GM19438 (cell line): ENCODE measurements around the gene EYA4.

Source experiments
- ATAC-seq: cut with Tn5 transposase; IDR thresholded peaks from one replicate; pipeline ENCODE4 v1.9.1; 2021; ENCODE audit warnings: low read depth; ENCODE audit not compliant: unreplicated experiment

EYA4 gene

DNA sequence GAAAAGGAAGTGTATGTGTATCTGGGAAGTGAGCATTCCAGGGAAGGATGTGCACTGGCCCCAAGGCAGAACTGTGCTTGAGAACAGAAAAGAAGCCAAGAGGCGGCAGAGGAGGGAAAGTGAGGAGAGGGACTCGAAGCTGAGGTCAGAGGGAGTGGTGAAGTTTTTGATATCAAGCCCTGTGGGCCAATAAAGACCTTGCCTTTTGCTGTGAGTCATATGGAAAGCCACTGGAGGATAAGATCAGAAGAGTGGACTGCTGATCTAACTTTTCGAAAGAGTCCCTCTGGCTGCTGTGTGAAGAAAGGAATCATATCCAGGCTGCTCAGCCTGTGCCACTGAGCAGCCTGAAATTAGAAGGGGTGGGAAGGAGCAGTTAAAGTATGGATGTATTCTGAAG, 99.4 kb downstream of the EYA4 start:
- ATAC-seq = no peak

DNA sequence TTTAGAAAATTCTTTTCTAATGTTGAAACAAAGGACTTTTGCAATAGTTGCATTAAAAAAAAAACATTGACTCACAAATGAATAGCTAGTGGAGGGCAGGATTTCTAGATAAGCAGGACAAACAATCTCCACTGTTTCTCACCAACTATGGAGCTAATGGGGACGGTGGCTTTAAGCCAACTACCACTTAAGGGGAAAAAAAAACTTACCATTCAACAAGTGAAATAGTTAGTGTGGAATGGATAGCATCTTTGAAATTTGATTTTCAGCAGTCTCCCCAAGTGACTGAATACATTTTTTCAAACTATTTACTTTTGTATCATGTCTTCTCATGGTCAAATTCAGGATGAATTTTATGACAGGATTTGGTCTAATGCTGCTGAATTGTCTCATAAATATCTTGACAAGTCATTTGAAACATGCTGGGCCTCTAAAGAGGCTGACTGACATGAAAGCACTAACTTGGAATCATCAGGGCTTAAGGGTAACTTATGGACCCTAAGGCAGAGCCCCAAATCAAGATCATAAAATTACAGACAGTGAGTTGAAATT, 100.5 kb downstream of the EYA4 start:
- ATAC-seq = no peak

DNA sequence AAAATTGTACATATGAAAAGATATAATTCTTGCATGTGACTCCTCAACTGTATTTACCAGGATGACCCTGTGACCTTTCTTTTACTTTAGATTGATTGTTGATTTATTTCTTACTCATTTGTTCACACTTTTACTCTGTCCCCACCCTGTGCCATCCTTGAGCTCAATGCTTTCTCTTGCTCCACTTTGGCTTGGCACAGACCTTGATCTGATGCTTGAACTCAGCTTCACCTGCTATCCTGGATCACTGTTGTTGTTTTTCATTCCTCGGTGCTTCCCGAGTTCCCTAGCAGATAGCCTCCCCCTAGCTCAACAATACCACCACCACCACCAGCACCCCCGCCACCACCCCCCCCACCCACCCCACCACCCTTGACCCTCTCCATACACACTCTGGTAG, 102.1 kb downstream of the EYA4 start:
- ATAC-seq = no peak

DNA sequence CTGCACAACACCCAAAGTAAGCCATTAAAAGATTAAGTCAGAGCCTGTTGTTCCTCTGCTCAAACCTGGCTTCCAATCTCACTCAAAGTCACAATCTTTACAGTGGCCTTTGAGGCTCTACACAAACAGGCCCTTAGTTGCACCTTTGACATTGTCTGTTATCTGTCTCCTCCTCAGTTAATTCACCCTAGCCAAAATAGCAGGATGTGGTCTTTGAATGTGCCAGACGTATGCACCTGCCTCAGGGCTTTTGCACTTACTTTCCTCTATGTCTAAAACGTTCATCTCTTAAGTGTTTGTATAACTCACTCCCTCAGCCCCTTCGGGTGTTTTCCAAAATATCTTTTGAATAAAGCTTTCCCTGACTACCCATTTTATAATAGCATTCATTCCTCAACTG, 107.7 kb downstream of the EYA4 start:
- no peak for ATAC-seq

DNA sequence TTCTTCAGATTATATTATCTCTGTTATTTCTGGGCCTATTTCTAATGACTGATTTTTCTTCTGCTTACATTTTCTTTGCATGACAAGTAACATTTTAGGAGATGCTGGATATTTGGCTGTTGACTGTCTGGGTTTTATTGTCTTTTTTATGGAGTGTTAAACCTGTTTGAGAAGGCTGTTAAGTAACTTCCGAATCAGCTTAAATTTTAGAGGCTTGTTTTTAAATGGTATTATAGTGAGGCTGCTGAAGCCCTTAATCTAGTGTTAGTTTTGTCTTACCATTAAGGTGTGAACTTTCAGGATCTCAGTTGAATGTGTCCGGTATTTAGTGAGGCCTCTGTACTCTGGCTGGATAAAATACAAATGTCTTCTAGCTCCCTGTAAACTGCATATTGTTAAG, 109.8 kb downstream of the EYA4 start:
- ATAC-seq = no peak

DNA sequence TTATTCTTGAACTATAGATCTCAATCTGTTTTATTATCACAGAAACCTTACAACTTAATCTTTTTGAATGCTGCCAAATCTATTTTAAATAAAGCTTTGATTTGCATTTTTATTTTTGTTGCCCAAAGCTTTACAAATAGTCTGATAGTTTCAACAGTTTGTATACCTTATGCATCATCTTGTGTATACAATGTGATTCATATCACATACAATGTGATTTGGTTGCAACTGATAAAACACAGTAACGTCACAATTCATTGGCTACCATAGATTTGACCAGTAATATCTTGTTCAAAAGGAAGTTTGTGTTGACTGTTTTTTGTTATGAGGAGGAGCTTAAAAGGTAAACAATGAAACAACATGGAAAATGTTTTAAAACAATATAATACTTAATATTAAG, 110.9 kb downstream of the EYA4 start:
- no peak for ATAC-seq

DNA sequence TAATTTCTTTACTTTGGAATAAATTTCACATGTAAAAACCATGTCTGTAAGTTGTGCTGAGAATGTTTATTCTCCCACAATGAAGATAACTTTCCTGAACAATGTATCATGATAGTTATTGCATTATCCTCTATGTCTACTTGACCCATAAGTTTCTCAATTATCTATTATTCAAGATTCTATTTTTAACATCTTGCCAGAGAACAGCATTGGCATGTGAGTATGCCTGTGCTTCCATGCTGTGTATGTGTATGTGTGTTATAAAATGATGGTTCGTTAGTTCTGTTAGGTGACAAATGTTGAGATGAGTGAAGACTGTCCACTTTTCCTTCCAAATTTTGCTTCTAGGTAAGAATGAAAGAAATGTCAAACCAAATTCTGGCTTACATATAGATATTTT, 111.9 kb downstream of the EYA4 start:
- ATAC-seq = no peak

DNA sequence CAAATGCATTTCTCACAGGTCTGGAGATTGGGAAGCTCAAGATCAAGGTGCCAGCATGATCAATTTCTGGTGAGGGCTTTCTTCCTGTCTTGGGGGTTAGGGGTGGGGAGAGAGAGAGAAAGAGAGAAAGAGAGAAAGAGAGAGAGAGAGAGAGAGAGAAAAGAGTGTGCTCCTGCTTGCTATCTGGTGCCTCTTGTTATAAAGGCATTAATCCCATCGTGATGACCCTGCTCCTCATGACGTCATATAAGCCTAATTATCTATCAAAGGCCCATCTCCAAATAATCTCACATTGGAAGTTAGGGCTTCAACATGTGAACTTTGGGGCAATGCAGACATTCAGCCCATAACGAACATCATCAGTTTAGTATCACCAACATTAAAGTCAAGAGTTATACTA, 114.8 kb downstream of the EYA4 start:
- no peak for ATAC-seq

DNA sequence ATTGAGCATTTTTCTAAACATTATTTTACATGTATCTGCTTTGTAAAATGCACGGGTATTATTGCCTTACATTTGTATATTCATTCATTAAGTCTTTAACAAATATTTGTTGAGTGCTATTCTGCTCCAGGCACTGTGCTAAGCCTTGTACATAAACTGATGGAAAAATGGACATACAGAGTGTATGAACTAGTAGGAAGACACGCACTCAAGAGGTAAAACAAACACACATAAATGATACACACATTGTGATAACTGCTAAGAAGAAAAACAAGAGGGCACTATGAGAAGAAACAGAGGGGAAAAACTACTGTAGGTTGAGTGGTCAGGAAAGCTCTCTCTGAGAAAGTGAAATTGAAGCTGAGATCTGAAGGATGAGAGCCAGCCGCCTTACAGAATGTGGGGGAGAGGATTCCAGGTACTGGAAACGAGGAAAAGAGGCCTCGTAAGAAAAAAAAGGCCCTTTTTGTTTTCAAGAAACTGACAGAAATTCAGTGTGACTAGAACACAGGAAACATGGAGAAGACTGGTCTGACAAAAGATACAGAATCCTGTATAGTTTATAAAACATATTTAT, 117.5 kb downstream of the EYA4 start:
- ATAC-seq = no peak

DNA sequence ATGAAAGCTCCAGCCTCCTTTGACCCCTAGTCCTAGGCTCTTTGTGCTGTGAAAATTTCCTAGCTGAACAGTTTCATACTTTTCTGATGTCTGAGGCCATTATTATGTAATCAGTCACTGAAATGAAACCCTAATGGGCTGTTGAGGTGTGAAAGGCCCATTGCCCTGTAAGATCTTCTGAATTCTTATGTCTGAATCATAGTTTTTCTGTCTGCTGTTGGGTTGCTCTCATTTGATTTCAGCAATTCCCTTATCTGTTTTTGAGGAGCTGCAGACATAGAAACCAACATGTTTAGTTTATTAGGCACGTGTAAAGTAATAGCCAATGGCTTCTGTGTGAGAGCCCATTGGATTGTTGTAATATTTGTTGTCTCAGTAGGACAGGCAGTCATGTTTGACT, 118.1 kb downstream of the EYA4 start:
- no peak for ATAC-seq

DNA sequence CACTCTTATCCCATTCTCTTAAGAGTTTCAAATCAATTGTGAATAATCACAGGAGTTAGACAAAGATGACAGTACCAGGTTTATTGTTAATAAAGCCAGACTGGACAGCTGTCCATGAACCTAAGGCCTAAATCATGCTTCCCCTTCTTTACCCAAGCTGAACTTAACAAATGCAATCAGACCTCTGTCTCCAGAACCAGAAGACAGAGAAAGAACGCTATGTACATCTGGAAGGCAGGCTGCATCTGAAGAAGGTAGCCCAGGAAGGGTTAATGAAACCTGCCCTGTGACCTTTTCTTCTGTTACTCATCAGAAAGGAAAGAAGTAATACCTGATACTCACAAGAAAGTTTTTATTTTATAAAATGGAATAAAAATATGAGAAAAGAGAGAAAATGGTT, 118.6 kb downstream of the EYA4 start:
- no peak for ATAC-seq

DNA sequence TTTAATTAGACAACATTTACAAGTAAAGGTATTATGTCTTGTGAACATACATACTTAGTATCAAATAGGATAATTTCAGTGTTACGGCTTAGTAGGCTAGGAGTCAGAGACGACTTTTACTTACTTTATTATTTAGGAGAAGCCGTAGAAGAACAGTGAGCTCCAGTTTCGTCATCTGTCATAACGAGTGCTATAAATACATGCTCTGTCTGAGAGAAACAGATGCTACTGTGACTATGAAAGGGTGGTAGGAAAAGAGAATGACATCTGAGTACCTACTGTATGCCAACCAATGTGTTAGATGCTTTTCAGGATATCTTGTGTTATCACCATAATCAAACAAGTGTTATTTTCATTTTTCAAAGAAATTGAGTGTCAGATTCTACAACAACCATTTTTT, 119.0 kb downstream of the EYA4 start:
- no peak for ATAC-seq

DNA sequence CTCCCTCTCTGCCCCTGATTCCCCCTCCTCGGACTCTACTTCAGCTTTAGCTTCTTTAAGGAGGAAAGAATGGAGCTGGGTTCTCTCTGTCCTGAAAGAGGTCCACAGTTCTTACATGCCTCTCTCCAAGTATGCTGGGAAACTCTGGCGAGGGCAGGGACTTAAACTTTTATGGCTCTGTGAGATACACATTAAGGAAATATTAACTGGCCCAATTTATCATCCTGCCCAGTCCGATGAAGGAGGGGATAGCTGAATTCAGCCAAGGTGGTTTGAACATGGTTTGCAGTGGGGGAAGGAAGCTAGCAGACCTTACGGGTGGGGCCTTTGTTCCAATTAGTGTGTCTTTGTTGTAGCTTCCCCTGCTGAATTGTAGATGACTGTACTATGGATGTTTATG, 121.7 kb downstream of the EYA4 start:
- no peak for ATAC-seq

DNA sequence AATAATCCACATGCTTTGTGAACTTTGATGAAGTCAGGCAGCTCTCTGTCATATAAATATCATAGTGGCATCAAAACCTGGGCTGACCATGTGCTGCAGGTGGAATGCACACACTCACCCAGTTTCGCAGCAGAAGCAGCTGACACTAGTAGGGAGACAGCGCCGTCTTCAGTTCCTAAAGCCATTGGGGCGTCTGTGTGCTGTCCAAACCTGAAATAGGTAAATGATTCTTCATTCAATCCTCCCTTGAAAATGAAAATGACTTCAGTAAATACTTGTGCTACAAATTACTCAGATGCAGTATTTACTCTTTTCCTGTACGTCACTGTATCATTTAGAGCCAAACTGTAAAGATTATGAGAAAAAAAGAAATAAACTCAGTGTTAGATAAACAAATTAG, 127.5 kb downstream of the EYA4 start:
- ATAC-seq = no peak

DNA sequence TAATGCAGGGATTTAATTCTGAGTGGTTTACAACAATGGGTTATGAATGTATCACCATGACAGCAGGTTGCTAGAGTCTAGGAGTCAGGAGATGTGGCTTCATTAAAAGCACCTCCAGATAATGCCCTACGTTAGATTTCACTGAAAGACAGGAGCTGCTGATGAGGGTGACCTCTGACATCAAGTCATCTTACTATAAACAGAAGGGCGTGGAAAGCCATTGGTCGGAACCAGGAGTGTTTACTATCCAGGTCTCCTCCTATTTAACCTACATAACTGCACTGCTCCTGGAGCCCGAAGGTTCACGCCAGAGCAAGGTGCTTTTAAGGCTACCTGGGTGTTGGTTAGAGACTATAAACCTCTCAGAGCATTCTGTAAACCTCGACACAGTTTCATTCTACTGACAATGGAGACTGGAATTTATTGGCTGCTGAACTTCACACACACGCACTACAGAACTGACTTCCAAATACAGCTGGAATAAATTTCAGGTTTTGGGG, 128.7 kb downstream of the EYA4 start:
- no peak for ATAC-seq

DNA sequence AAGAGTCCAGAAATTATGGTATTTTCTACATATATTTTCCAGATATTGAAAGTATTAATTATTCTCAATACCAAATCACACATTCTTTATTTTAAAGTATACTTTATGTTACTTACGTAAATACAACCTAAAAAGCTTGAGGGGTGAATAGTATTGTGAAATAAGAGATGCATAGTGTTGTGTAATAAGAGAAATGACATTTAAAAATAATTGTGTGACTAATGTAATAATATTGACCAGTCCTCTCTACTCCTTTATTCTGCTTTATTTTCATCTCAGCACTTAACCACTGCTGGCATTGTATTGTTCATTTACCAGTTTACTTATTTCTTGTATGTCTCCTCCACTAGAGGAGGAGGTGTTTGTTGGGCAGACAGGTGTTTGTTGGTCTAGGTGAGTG, 135.6 kb downstream of the EYA4 start:
- no peak for ATAC-seq

DNA sequence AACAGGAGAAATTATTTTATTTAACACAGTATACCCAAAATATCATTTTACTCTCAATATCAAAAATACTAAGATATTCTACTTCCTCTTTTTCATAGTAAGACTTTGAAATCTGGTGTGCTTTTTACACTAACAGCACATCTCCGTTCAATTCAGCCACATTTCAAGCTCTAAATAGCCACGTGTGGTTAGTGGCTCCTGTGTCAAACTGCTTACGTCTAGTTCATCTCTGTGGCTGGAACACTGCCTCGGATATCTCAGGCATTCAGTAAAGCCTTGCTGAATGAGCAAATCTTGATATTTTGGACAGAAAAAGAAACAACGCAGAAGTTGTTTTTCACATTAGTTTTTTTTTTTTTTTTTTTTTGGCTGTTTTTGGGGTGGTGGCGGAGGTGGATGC, 136.1 kb downstream of the EYA4 start:
- ATAC-seq = no peak

DNA sequence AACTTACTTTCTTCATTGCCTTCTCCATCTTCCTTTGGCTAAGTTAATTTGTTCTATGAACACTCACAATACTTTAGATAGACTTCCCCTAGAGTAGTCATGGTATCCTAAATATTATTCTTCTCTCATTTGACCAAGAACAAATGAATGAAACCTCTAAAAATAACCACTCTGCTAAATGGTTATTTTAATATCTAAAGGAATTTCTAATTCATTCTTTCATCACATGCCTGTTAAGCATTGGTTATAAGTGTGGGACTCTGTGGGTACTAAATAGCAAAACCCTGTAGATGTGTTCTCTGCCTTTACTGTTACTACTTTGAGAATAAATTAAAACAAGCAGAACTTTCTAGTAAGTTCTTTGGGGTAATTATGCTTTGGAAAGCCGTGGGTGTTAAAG, 138.9 kb downstream of the EYA4 start:
- no peak for ATAC-seq

DNA sequence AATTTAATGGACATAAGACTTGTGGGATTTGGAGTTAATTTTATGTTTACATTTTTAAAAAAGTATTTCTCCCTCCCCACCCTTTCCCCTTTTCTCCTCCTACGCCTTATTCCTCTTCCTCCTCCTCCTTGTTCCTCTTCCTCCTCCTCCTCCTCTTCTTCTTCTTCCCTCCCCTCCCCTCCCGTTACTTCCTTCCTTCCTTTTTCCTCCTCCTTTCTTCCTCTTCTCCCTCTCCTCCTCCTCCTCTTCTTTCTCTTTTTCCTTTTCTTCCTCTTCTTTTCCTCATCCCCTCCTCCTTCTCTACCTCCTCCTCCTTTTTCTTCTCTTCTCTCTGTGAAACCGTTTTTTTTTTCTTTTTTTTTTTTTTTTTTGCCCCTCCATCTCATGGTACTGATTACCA, 139.6 kb downstream of the EYA4 start:
- no peak for ATAC-seq

DNA sequence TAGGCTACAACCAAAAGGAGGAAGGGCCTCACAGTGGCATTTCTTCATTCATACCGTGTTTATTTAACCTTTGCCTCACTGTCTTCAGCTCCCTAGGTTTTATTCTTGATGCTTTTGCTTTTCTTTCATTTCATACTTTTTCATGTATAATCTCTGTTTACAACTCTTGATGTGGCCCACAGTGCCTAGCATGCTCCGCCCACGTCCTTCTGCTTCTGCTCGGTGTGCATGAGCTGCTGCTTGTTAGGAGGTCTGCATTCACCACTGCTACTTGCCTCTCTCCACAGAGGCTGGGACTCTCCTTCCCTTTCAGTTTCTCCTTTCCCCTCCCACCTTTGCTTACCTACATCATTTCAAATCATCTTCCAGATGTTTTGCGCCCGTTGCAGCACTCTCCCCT, 147.6 kb downstream of the EYA4 start:
- ATAC-seq = no peak

DNA sequence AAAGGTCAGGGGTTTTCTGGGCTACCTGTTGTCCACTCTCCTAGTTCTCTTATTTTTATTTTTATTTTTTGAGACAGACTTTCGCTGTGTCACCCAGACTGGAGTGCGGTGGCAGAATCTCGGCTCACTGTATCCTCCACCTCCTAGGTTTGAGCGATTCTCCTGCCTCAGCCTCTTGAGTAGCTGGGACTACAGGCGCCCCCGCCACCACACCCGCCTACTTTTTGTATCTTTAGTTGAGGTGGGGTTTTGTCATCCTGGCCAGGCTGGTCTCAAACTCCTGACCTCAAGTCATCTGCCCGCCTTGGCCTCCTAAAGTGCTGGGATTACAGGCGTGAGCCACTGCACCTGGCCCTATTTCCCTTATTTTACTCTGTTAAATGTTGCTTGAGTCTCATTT, 149.0 kb downstream of the EYA4 start:
- no peak for ATAC-seq

DNA sequence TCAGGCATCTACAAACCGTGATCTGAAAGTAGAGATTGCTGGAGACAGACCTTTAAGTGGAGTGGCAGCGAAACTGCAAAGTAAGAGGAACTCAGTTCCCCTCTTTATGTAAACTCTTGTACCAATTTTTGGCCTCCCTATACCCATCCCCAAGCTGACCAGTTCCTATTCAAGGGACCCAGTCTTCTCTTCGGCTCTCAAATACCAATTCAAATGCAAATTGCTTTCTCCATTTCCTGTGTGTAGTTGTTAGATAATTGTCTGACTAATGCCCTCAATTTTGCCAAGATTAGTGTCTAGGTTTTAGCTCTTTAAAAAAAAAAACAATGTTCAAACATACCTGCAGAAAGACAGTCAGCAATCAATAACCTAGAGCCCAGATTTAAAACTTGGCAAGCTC, 150.9 kb downstream of the EYA4 start:
- ATAC-seq = no peak

DNA sequence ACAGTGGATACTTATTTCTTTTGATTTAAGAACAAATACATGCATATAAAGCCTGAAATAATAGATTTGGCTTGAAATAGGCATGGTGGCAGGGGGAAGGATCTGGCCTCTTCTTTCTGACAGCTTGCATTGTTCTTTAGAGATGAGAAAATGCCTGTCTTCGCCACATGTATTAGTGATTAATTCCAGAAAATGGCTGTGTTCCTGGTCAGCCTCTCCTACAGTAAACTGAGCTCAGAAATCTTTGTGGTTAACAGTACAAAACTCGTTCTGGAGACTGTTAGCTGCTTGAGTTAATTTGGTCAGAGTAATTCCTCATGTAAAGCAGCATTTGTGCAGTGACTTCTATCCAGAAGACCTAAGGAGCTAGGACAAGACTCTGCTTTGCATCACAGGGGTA, 151.5 kb downstream of the EYA4 start:
- no peak for ATAC-seq
